GM12891 (cell line): ENCODE results near the gene MKLN1.

Experiments used
- POLR2A ChIP-seq: IDR thresholded peaks from 2 replicates; pipeline ENCODE4 v1.6.1; 2011; ENCODE audit warnings: low read depth, low read length, control low read depth
- POLR2AphosphoS5 ChIP-seq: IDR thresholded peaks from 2 replicates; pipeline ENCODE4 v1.6.1; 2011; ENCODE audit warnings: low read depth, low read length, control low read depth
- SPI1 ChIP-seq: IDR thresholded peaks from 2 replicates; pipeline ENCODE4 v1.6.1; 2011; ENCODE audit warnings: low read depth, low read length, control low read depth

DNA sequence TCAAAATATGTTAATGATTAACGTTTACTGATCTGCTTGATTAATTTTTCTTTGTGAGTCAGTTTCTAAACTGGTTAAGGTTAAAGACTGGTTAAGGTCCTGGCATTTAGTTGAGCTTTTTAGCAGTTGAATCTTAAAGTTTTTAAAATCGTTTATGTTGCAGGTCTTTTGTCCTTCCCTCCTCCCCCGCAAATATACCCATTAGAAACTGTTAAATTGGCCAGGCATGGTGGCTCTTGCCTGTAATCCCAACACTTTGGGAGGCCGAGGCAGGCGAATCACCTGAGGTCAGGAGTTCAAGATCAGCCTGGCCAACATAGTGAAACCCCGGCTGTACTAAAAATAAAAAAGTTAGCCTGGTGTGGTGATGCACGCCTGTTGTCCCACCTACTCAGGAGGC, 127.9 kb downstream of the MKLN1 start:
- TF ChIP-seq SPI1 (no peak), POLR2AphosphoS5 (no peak), POLR2A (no peak)
